GM21381 (cell line): ENCODE measurements around the gene YIF1B.

Experiments
- ATAC-seq: cut with Tn5 transposase; IDR thresholded peaks from one replicate; pipeline ENCODE4 v1.9.1; 2021; ENCODE audit warnings: mild to moderate bottlenecking, moderate library complexity; ENCODE audit not compliant: unreplicated experiment

YIF1B gene

GRCh38 chr19:38335949-38336637 is 20.3 kb upstream of the YIF1B start:
- ATAC-seq, result peak; percentile 71

GRCh38 chr19:38333245-38333644 is 17.5 kb upstream of the YIF1B start:
- ATAC-seq, result no peak

GRCh38 chr19:38331728-38332127 is 16.0 kb upstream of the YIF1B start:
- no peak for ATAC-seq

GRCh38 chr19:38329651-38330050 is 13.9 kb upstream of the YIF1B start:
- ATAC-seq, result no peak

GRCh38 chr19:38326591-38326990 is 10.8 kb upstream of the YIF1B start:
- ATAC-seq, result no peak

- ATAC-seq, result no peak
These were observed 8.7 kb upstream of the YIF1B start for GRCh38 chr19:38324431-38324830.

- no peak for ATAC-seq
These were observed 7.5 kb upstream of the YIF1B start for GRCh38 chr19:38323291-38323690.

- ATAC-seq, result no peak
These were observed 6.0 kb upstream of the YIF1B start for GRCh38 chr19:38321646-38322196.

- no peak for ATAC-seq
These were observed 5.2 kb upstream of the YIF1B start for GRCh38 chr19:38320969-38321339.

GRCh38 chr19:38319421-38320258 is 3.9 kb upstream of the YIF1B start, which contains the start of gene KCNK6:
TSS of gene KCNK6 (plus strand) at chr19:38319845. CDS start at chr19:38319951, 106 bp downstream.
- ATAC-seq, result no peak

- ATAC-seq, result no peak
These were observed 2.9 kb upstream of the YIF1B start for GRCh38 chr19:38318660-38319059.

- no peak for ATAC-seq
These were observed 1.4 kb upstream of the YIF1B start for GRCh38 chr19:38317104-38317612.

GRCh38 chr19:38316477-38317067 is 825 bp upstream of the YIF1B start:
- ATAC-seq, result no peak

GRCh38 chr19:38310986-38311385 is 4.8 kb downstream of the YIF1B start:
- ATAC-seq, result no peak

GRCh38 chr19:38310279-38310670 is 5.5 kb downstream of the YIF1B start:
- no peak for ATAC-seq

GRCh38 chr19:38309615-38310278 is 6.0 kb downstream of the YIF1B start:
- no peak for ATAC-seq

- ATAC-seq, result no peak
These were observed 6.7 kb downstream of the YIF1B start for GRCh38 chr19:38308926-38309614.

GRCh38 chr19:38308006-38308766 is 7.6 kb downstream of the YIF1B start:
- ATAC-seq, result no peak

- ATAC-seq, result no peak
These were observed 8.2 kb downstream of the YIF1B start for GRCh38 chr19:38307597-38307996.
